SK-N-SH (cell line): ENCODE data around the gene C20orf204. TPM values are rescaled to one million over a fixed set of nuclear protein-coding genes. Genes with fewer than 3 reads are reported as not detected.

Experiments
- CTCF ChIA-PET: fragments of 300-600, 350-600 bp; formaldehyde crosslinking; extraction: SDS; loops from one replicate; lab custom pipeline; 2021; lab: Yijun Ruan, JAX
- POLR2A ChIA-PET: fragments of 350-600 bp; sonication (Branson Sonifier 250); formaldehyde crosslinking; extraction: SDS; loops from one replicate; lab custom pipeline; 2020; ENCODE audit warnings: antibody characterized with exemption, inconsistent platforms; lab: Yijun Ruan, JAX
- DNase-seq: peaks from one replicate; pipeline ENCODE4 v3.0.0; 2012
- H2AFZ ChIP-seq: fragments of 200-600 bp; sonication (generic); 2 replicates; pipeline ENCODE4 v1.8.1; 2016; ENCODE audit warnings: antibody characterized with exemption, mild to moderate bottlenecking, low read depth
- H3F3A ChIP-seq: fragments of 200-600 bp; sonication (generic); replicated peaks from 2 replicates; pipeline ENCODE3; 2016; ENCODE audit warnings: antibody characterized with exemption, mild to moderate bottlenecking; ENCODE audit not compliant: insufficient read depth
- H3K27ac ChIP-seq, 2 experiments: fragments of 200-500 bp in 1 of 2; fragments of 200-600 bp in 1 of 2; sonication (Bioruptor generic) in 1 of 2; sonication (generic), shearing (Covaris generic) in 1 of 2; 2 replicates each; pipeline versions ENCODE4 v1.5.1 to v1.6.1; 2014 to 2016; ENCODE audit warnings: low read depth in 2 of 2, inconsistent platforms in 1 of 2, low read length in 1 of 2, mild to moderate bottlenecking in 1 of 2, mixed read lengths in 1 of 2
- H3K27me3 ChIP-seq: fragments of 200-600 bp; sonication (generic), shearing (Covaris generic); 2 replicates; pipeline ENCODE4 v1.6.1; 2016; ENCODE audit warnings: mixed run types; ENCODE audit not compliant: insufficient read depth
- H3K36me3 ChIP-seq, 2 experiments: fragments of 200-500 bp in 1 of 2; fragments of 200-600 bp in 1 of 2; sonication (Bioruptor generic) in 1 of 2; sonication (generic) in 1 of 2; replicated peaks in 1 of 2; 2 replicates each; pipeline versions ENCODE3 to v1.5.1; 2014 to 2016; ENCODE audit warnings: low read length in 1 of 2, mild to moderate bottlenecking in 1 of 2; ENCODE audit not compliant: insufficient read depth in 2 of 2, control insufficient read depth in 1 of 2
- H3K4me1 ChIP-seq, 2 experiments: fragments of 200-500 bp in 1 of 2; fragments of 200-600 bp in 1 of 2; sonication (Bioruptor generic) in 1 of 2; sonication (generic), shearing (Covaris generic) in 1 of 2; 2 replicates each; pipeline versions ENCODE4 v1.5.1 to v1.6.1; 2014 to 2016; ENCODE audit warnings: low read depth in 1 of 2, low read length in 1 of 2, mixed run types in 1 of 2; ENCODE audit not compliant: insufficient read depth in 2 of 2, control insufficient read depth in 1 of 2
- H3K4me2 ChIP-seq: fragments of 200-600 bp; sonication (generic), shearing (Covaris generic); 2 replicates; pipeline ENCODE4 v1.6.1; 2017; ENCODE audit warnings: mixed run types
- H3K4me3 ChIP-seq, 2 experiments: fragments of 200-500 bp in 1 of 2; fragments of 200-600 bp in 1 of 2; sonication (Bioruptor generic) in 1 of 2; sonication (generic), shearing (Covaris generic) in 1 of 2; 2 replicates each; pipeline versions ENCODE4 v1.5.1 to v1.8.1; 2014 to 2016; ENCODE audit warnings: low read depth in 2 of 2, inconsistent platforms in 1 of 2, low read length in 1 of 2, mild to moderate bottlenecking in 1 of 2, mixed read lengths in 1 of 2, moderate library complexity in 1 of 2
- H3K79me2 ChIP-seq: fragments of 200-600 bp; sonication (generic); 2 replicates; pipeline ENCODE4 v1.8.1; 2017; ENCODE audit warnings: mild to moderate bottlenecking; ENCODE audit not compliant: insufficient read depth
- H3K9ac ChIP-seq: fragments of 200-600 bp; sonication (generic); 2 replicates; pipeline ENCODE4 v1.6.1; 2017; ENCODE audit warnings: mixed run types
- H3K9me2 ChIP-seq: fragments of 200-600 bp; sonication (generic); 2 replicates; pipeline ENCODE4 v1.6.1; 2017; ENCODE audit warnings: mixed run types
- H3K9me3 ChIP-seq: fragments of 200-600 bp; sonication (generic); 2 replicates; pipeline ENCODE4 v1.6.1; 2017; ENCODE audit warnings: mixed run types, mild to moderate bottlenecking, moderate library complexity
- H4K20me1 ChIP-seq: fragments of 200-600 bp; sonication (generic); 2 replicates; pipeline ENCODE4 v1.6.1; 2017; ENCODE audit warnings: mild to moderate bottlenecking, mixed run types; ENCODE audit not compliant: insufficient read depth
- CTCF ChIP-seq: fragments of 200-600 bp; sonication (generic); IDR thresholded peaks from 2 replicates; pipeline ENCODE4 v1.6.1; 2017; ENCODE audit warnings: antibody characterized with exemption, mild to moderate bottlenecking, moderate library complexity
- EZH2phosphoT487 ChIP-seq: fragments of 200-600 bp; sonication (generic); IDR thresholded peaks from 2 replicates; pipeline ENCODE4 v1.6.1; 2017; ENCODE audit warnings: low read depth, mixed run types, mild to moderate bottlenecking, antibody characterized with exemption, moderate library complexity, borderline replicate concordance
- FOXJ3 ChIP-seq: sonication (generic); formaldehyde crosslinking; IDR thresholded peaks from 2 replicates; pipeline ENCODE4 v1.5.1; 2020; ENCODE audit warnings: mild to moderate bottlenecking, missing genetic modification reagents
- FOXM1 ChIP-seq: IDR thresholded peaks from 2 replicates; pipeline ENCODE4 v1.4.0; 2012; ENCODE audit warnings: low read depth, mild to moderate bottlenecking
- GATA2 ChIP-seq: sonication (generic); formaldehyde crosslinking; IDR thresholded peaks from 2 replicates; pipeline ENCODE4 v1.5.0; 2020; ENCODE audit warnings: mild to moderate bottlenecking, missing genetic modification reagents
- IRF3 ChIP-seq: fragments of 150-350 bp; IDR thresholded peaks from 2 replicates; pipeline ENCODE4 v1.6.1; 2016; ENCODE audit warnings: mild to moderate bottlenecking, low read depth, low read length
- JUND ChIP-seq: IDR thresholded peaks from 2 replicates; pipeline ENCODE4 v1.4.0; 2012
- MXI1 ChIP-seq: IDR thresholded peaks from 2 replicates; pipeline ENCODE4 v1.6.1; 2012; ENCODE audit warnings: mild to moderate bottlenecking, low read depth, low read length, improper control_type of control experiment
- REST ChIP-seq: IDR thresholded peaks from 2 replicates; pipeline ENCODE4 v1.6.1; 2012; ENCODE audit warnings: mild to moderate bottlenecking, low read depth, low read length, moderate library complexity
- TAF1 ChIP-seq: IDR thresholded peaks from 2 replicates; pipeline ENCODE4 v1.6.1; 2012; ENCODE audit warnings: low read depth, mild to moderate bottlenecking, low read length, moderate library complexity, borderline replicate concordance
- TCF12 ChIP-seq: IDR thresholded peaks from 2 replicates; pipeline ENCODE4 v1.4.0; 2012
- YY1 ChIP-seq: IDR thresholded peaks from 2 replicates; pipeline ENCODE4 v1.4.0; 2012; ENCODE audit warnings: low read depth, mild to moderate bottlenecking
- ZBTB33 ChIP-seq: IDR thresholded peaks from 2 replicates; pipeline ENCODE4 v1.4.0; 2012; ENCODE audit warnings: low read depth, borderline replicate concordance
- WGBS: methylation state at CpG from one replicate; pipeline ENCODE4 v1.1.6; 2017; ENCODE audit warnings: low lambda C conversion rate; 5-methylcytosine and 5-hydroxymethylcytosine counted together
- polyA plus RNA-seq, 3 experiments: library from polyadenylated mRNA; depleted of rRNA; stranded (reverse); fragments of >200 nt; gene quantifications; 2 replicates each; pipeline ENCODE4 v1.2.3, GENCODE V29; 2012

The C20orf204 gene
- polyA plus RNA-seq, 1 of the 3 experiments (the other 2 are of a cell fraction), result 0.21 TPM

GRCh38 chr20:64058536-64058935 is 22.6 kb downstream of the C20orf204 start:
- H3K9me2 ChIP-seq, result no peaks in the 10 kb centered on the region
- ChIA-PET CTCF (interaction anchor here (2.6 to 4.6 kb wide), 5 partner anchors 11 to 78 kb away, joined by 8 to 61 read pairs (median 21); partner anchors contain the start of genes LKAAEAR1, PRPF6 and SAMD10), POLR2A (no interaction called here)
- H2AFZ ChIP-seq, result no peak overlapping the region
- no peak overlapping the region for H3K9ac ChIP-seq
- no peaks in the 10 kb centered on the region for H3K36me3 ChIP-seq
- no peaks in the 10 kb centered on the region for H3K27me3 ChIP-seq
- no peak overlapping the region for H3K4me3 ChIP-seq
- H3K27ac ChIP-seq, result no peak overlapping the region
- no peak for TF ChIP-seq FOXM1
- no peak for TF ChIP-seq MXI1
- no peak for TF ChIP-seq IRF3
- no peak for TF ChIP-seq CTCF
- no peak for TF ChIP-seq JUND
- no peak for TF ChIP-seq FOXJ3 (CRISPR knock-in tag)
- TF ChIP-seq REST, result no peak
- no peak for TF ChIP-seq TAF1
- no peak for TF ChIP-seq EZH2phosphoT487
- no peak for TF ChIP-seq TCF12
- no peak for TF ChIP-seq ZBTB33
- TF ChIP-seq YY1, result no peak
- no peak for TF ChIP-seq GATA2 (CRISPR knock-in tag)
- H3K9me3 ChIP-seq, result no peaks in the 10 kb centered on the region
- WGBS, result 69% methylated on average over 11 of the region's 12 CpGs
- H3K79me2 ChIP-seq, result peaks cover 6% of the 10 kb centered on the region; the same call in 1 of the 2 replicates
- no peaks in the 10 kb centered on the region for H3F3A ChIP-seq
- H4K20me1 ChIP-seq, result no peaks in the 10 kb centered on the region
- peaks cover 6 to 16% of the 10 kb centered on the region in 2 experiments; a peak in 1 of 4 replicates for H3K4me1 ChIP-seq
- H3K4me2 ChIP-seq, result no peak overlapping the region
- no peak for DNase-seq
